HCT116 (cell line): ENCODE results near the gene DLEC1. TPM values are rescaled to one million over a fixed set of nuclear protein-coding genes. Genes with fewer than 3 reads are reported as not detected.
A peak's percentile ranks its signal among the peaks of the same experiment; 100 is the strongest.

Experiments
- ATAC-seq: fragments of 200-7000 bp; cut with Tn5 transposase; 2 replicates; pipeline ENCODE4 v1.9.1; 2020; ENCODE audit warnings: mild to moderate bottlenecking, moderate library complexity
- BruUV-seq: library from RNA; stranded (reverse); fragments of 400-500 nt; replicated peaks from 2 replicates; lab custom pipeline; 2021; lab: Mats Ljungman, UMichigan
- CTCF ChIA-PET: fragments of 300-600 bp; sonication (Branson Sonifier 250); formaldehyde crosslinking; loops from one replicate; lab custom pipeline; 2021; ENCODE audit warnings: antibody characterized with exemption; lab: Charles Lee
- POLR2A ChIA-PET: fragments of 300-600, 350-600 bp; sonication (Branson Sonifier 250); formaldehyde crosslinking; loops from one replicate; lab custom pipeline; 2021; ENCODE audit warnings: antibody characterized with exemption; lab: Charles Lee
- RAD21 ChIA-PET, 2 experiments: fragments of 300-600 bp; sonication (Branson Sonifier 250); formaldehyde crosslinking; loops; one replicate each; lab custom pipeline; 2023; ENCODE audit warnings: low total read pairs in 2 of 2; ENCODE audit not compliant: uncharacterized antibody in 2 of 2, unreplicated experiment in 2 of 2, low non-redundant PET in 1 of 2; lab: Charles Lee
- DNase-seq: peaks from one replicate; pipeline ENCODE4 v3.0.0-alpha.2; 2010; ENCODE audit warnings: low read depth, low spot score
- H2AFZ ChIP-seq: fragments of 200-600 bp; shearing (Covaris generic), sonication (generic); 2 replicates; pipeline ENCODE4 v1.6.1; 2017; ENCODE audit warnings: low read depth, mixed run types, mixed read lengths, antibody characterized with exemption, low read length; ENCODE audit not compliant: poor library complexity, severe bottlenecking
- H3K27ac ChIP-seq: 2 replicates; pipeline ENCODE4 v1.5.1; 2012; ENCODE audit warnings: low read depth, low read length
- H3K27me3 ChIP-seq: fragments of 200-600 bp; sonication (generic); 2 replicates; pipeline ENCODE4 v1.6.1; 2016; ENCODE audit warnings: mixed run types, low read length, mixed read lengths; ENCODE audit not compliant: insufficient read depth
- H3K36me3 ChIP-seq, 2 experiments: fragments of 200-500 bp in 1 of 2; fragments of 200-600 bp in 1 of 2; sonication (Bioruptor generic) in 1 of 2; sonication (generic) in 1 of 2; 2 replicates each; pipeline versions ENCODE4 v1.5.1 to v1.6.1; 2014 to 2016; ENCODE audit warnings: low read length in 2 of 2, inconsistent platforms in 1 of 2, mixed read lengths in 1 of 2, mixed run types in 1 of 2; ENCODE audit not compliant: insufficient read depth in 2 of 2, control insufficient read depth in 1 of 2
- H3K4me1 ChIP-seq, 2 experiments: fragments of 200-600 bp in 1 of 2; sonication (generic) in 1 of 2; 2 replicates each; pipeline versions ENCODE4 v1.5.1 to v1.6.1; 2012 to 2017; ENCODE audit warnings: low read length in 2 of 2, inconsistent platforms in 1 of 2, mild to moderate bottlenecking in 1 of 2, mixed read lengths in 1 of 2, mixed run types in 1 of 2, moderate library complexity in 1 of 2; ENCODE audit not compliant: insufficient read depth in 2 of 2, control insufficient read depth in 1 of 2
- H3K4me2 ChIP-seq: fragments of 200-600 bp; sonication (generic); 2 replicates; pipeline ENCODE4 v1.6.1; 2017; ENCODE audit warnings: mixed run types, low read length, mixed read lengths
- H3K4me3 ChIP-seq, 2 experiments: fragments of 200-600 bp in 1 of 2; sonication (generic) in 1 of 2; replicated peaks in 1 of 2; 2 replicates each; pipeline ENCODE4 v1.5.1; 2011 to 2016; ENCODE audit warnings: low read length in 2 of 2, control low read depth in 1 of 2, low read depth in 1 of 2, mild to moderate bottlenecking in 1 of 2, mixed read lengths in 1 of 2, mixed run types in 1 of 2
- H3K79me2 ChIP-seq: fragments of 200-600 bp; sonication (generic); 2 replicates; pipeline ENCODE4 v1.6.1; 2017; ENCODE audit warnings: mild to moderate bottlenecking, mixed run types, low read length, moderate library complexity, mixed read lengths; ENCODE audit not compliant: insufficient read depth
- H3K9ac ChIP-seq: fragments of 200-600 bp; sonication (generic); 2 replicates; pipeline ENCODE4 v1.6.1; 2016; ENCODE audit warnings: low read length, mixed read lengths
- H3K9me2 ChIP-seq: fragments of 200-600 bp; sonication (generic), shearing (Covaris generic); 2 replicates; pipeline ENCODE4 v1.6.1; 2017; ENCODE audit warnings: mixed run types, mild to moderate bottlenecking, moderate library complexity; ENCODE audit not compliant: insufficient read depth
- H3K9me3 ChIP-seq, 2 experiments: fragments of 200-500 bp in 1 of 2; fragments of 200-600 bp in 1 of 2; sonication (Bioruptor generic) in 1 of 2; sonication (generic) in 1 of 2; 2 replicates each; pipeline ENCODE4 v1.6.1; 2014 to 2017; ENCODE audit warnings: low read length in 2 of 2, mixed read lengths in 2 of 2, inconsistent platforms in 1 of 2, low read depth in 1 of 2, mild to moderate bottlenecking in 1 of 2, mixed run types in 1 of 2, moderate library complexity in 1 of 2; ENCODE audit not compliant: control insufficient read depth in 1 of 2, insufficient read depth in 1 of 2
- H4K20me1 ChIP-seq: fragments of 200-600 bp; sonication (generic), shearing (Covaris generic); 2 replicates; pipeline ENCODE4 v1.6.1; 2017; ENCODE audit warnings: mixed run types, mild to moderate bottlenecking, moderate library complexity; ENCODE audit not compliant: insufficient read depth
- JUND ChIP-seq: IDR thresholded peaks from 2 replicates; pipeline ENCODE4 v1.6.1; 2012
- SP1 ChIP-seq: IDR thresholded peaks from 2 replicates; pipeline ENCODE4 v1.6.1; 2012; ENCODE audit warnings: low read depth
- intact Hi-C: fragments of 100-400 bp; cut with micrococcal nuclease; formaldehyde crosslinking; loops from 2 replicates; pipeline ENCODE4 v1.10.0; 2022
- total RNA-seq: library from RNA; stranded (reverse); gene quantifications from one replicate; pipeline ENCODE4 v1.2.1, GENCODE V29; 2021; ENCODE audit not compliant: unreplicated experiment

Gene DLEC1
- total RNA-seq, 1 experiment from 2014 or later = 0.61 TPM

DNA sequence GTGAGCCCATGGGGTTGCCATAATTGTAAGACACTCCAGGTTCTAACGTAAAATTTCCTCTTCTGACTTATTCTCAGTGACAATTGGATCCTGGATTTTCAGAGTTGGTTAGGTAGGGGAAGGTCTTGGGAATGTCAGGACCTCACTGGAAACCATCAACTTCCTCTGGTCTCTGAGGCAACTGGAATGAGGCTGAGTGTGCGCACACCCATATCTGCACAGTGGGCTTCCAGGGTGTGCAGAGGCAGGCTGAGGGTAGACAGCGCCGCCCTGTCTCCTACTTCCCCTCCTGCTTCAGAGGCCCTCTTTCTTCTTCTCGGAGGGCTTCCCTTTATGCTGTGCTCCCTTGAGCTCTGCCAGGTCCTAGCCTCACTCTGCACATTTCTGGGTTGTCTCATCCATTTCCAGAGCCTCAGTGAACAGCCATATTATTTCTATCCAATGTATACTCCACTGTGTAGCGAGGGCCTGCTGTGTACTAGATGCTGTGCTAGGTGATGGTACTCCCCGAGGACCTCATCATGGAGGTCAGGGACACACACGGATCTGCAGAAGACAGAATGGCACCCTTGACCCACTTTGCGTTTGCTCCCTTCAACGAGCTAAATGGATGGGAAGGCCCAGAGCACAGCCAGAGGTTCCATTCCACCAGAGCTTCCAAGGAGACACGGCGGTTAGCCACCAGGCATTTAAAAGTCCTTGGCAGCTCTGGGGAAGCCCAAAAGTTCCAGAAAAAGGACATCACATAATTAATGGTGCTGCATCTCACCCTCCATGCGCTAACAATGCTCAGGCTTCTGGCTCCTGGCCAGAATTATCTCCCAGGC, 79.6 kb downstream of the DLEC1 start:
- Histone ChIP-seq H3K4me3 (no peak overlapping the region), H3K27me3 (no peaks in the 10 kb centered on the region), H3K36me3 (peaks cover 0 to 6% of the 10 kb centered on the region in 2 experiments; a peak in 3 of 4 replicates), H4K20me1 (no peaks in the 10 kb centered on the region), H3K9me3 (no peaks in the 10 kb centered on the region), H3K9ac (no peak overlapping the region), H3K4me1 (peaks cover 5 to 11% of the 10 kb centered on the region in 2 experiments; a peak in 3 of 4 replicates), H3K27ac (no peak overlapping the region), H3K4me2 (no peak overlapping the region), H3K9me2 (no peaks in the 10 kb centered on the region), H3K79me2 (no peaks in the 10 kb centered on the region), H2AFZ (no peak overlapping the region)
- ATAC-seq = no peak
- intact Hi-C loops = loop anchor here (1.0 to 10.0 kb wide), 6 partner anchors 129 to 724 kb away; partner anchors contain the start of gene XYLB
- TF ChIP-seq SP1 = no peak
- POLR2A ChIA-PET = no interaction called here
- CTCF ChIA-PET = interaction anchor here (0.9 to 2.5 kb wide), 3 partner anchors 163 to 361 kb away, joined by 3 to 7 read pairs (median 3); partner anchors contain the start of gene SLC22A14
- TSS peak; percentile 27 for BruUV-seq
- RAD21 ChIA-PET = no interaction called here
- no peak for DNase-seq

- Histone ChIP-seq H3K36me3 (peaks cover 0 to 8% of the 10 kb centered on the region in 2 experiments; a peak in 3 of 4 replicates), H4K20me1 (no peaks in the 10 kb centered on the region), H3K4me2 (no peak overlapping the region), H3K9me2 (no peaks in the 10 kb centered on the region), H3K9me3 (no peaks in the 10 kb centered on the region), H3K9ac (no peak overlapping the region), H3K27ac (no peak overlapping the region), H3K27me3 (no peaks in the 10 kb centered on the region), H3K79me2 (no peaks in the 10 kb centered on the region), H3K4me3 (no peak overlapping the region), H3K4me1 (peaks cover 5 to 11% of the 10 kb centered on the region in 2 experiments; a peak in 3 of 4 replicates), H2AFZ (no peak overlapping the region)
- ChIA-PET RAD21 (no interaction called here), POLR2A (no interaction called here), CTCF (interaction anchor here (2.5 kb wide), 1 partner anchor 361 kb away, joined by 7 read pairs; no protein-coding TSS in a partner anchor)
- no peak for ATAC-seq
- BruUV-seq = no TSS peak
- DNase-seq = no peak
- no peak for TF ChIP-seq JUND
- intact Hi-C loops = loop anchor here (5.0 to 10.0 kb wide), 4 partner anchors 144 to 723 kb away; partner anchors contain the start of gene XYLB
Measured at GRCh38 chr3:38119248-38119544, 80.2 kb downstream of the DLEC1 start.
